ENCODE data around the gene VAV2. TPM values are rescaled to one million over a fixed set of nuclear protein-coding genes. Genes with fewer than 3 reads are reported as not detected.

The VAV2 gene
- polyA plus RNA-seq, 1 experiment = 9.0 TPM

GRCh38 chr9:133886563-133887501 is 105.3 kb downstream of the VAV2 start:
- H3K4me3 ChIP-seq (ENCODE audit: low read depth, low read length) = no peak overlapping the region
- no peak overlapping the region for H3K27ac ChIP-seq (ENCODE audit: low read depth, low read length)
- ChIA-PET CTCF (no interaction called here), POLR2A (no interaction called here)
- no peaks in the 10 kb centered on the region for H3K27me3 ChIP-seq (ENCODE audit: control insufficient read depth, insufficient read depth, low read length)
- no peak for TF ChIP-seq CTCF (IDR thresholded peaks at IDR 0.05; ENCODE audit: low read depth, low read length)
- H3K9me3 ChIP-seq (ENCODE audit: control insufficient read depth, insufficient read depth, low read length) = no peaks in the 10 kb centered on the region; the same call in none of the 2 replicates
- no peak for DNase-seq (ENCODE audit: low read depth, low spot score)

- no peaks in the 10 kb centered on the region; the same call in 1 of the 2 replicates for H3K9me3 ChIP-seq (ENCODE audit: control insufficient read depth, insufficient read depth, low read length)
- DNase-seq (ENCODE audit: low read depth, low spot score) = no peak
- H3K4me3 ChIP-seq (ENCODE audit: low read depth, low read length) = no peak overlapping the region
- H3K27me3 ChIP-seq (ENCODE audit: control insufficient read depth, insufficient read depth, low read length) = no peaks in the 10 kb centered on the region
- H3K27ac ChIP-seq (ENCODE audit: low read depth, low read length) = no peak overlapping the region
- CTCF ChIA-PET = interaction anchor here (0.5 kb wide), 1 partner anchor 159 kb away, joined by 3 read pairs; no protein-coding TSS in a partner anchor
- no peak for TF ChIP-seq CTCF (IDR thresholded peaks at IDR 0.05; ENCODE audit: low read depth, low read length)
- POLR2A ChIA-PET = no interaction called here
These were observed 107.0 kb downstream of the VAV2 start for GRCh38 chr9:133884907-133885744.

- ChIA-PET CTCF (no interaction called here), POLR2A (no interaction called here)
- Histone ChIP-seq H3K27me3 (ENCODE audit: control insufficient read depth, insufficient read depth, low read length) (no peaks in the 10 kb centered on the region), H3K4me3 (ENCODE audit: low read depth, low read length) (no peak overlapping the region), H3K9me3 (ENCODE audit: control insufficient read depth, insufficient read depth, low read length) (no peaks in the 10 kb centered on the region; the same call in 1 of the 2 replicates), H3K27ac (ENCODE audit: low read depth, low read length) (no peak overlapping the region)
- no peak for TF ChIP-seq CTCF (IDR thresholded peaks at IDR 0.05; ENCODE audit: low read depth, low read length)
- no peak for DNase-seq (ENCODE audit: low read depth, low spot score)
These were observed 109.0 kb downstream of the VAV2 start for GRCh38 chr9:133882849-133883755.

GRCh38 chr9:133881671-133882381 is 110.3 kb downstream of the VAV2 start:
- ChIA-PET POLR2A (no interaction called here), CTCF (no interaction called here)
- no peak for TF ChIP-seq CTCF (IDR thresholded peaks at IDR 0.05; ENCODE audit: low read depth, low read length)
- Histone ChIP-seq H3K4me3 (ENCODE audit: low read depth, low read length) (no peak overlapping the region), H3K27ac (ENCODE audit: low read depth, low read length) (no peak overlapping the region), H3K9me3 (ENCODE audit: control insufficient read depth, insufficient read depth, low read length) (no peaks in the 10 kb centered on the region; the same call in 1 of the 2 replicates), H3K27me3 (ENCODE audit: control insufficient read depth, insufficient read depth, low read length) (no peaks in the 10 kb centered on the region)
- no peak for DNase-seq (ENCODE audit: low read depth, low spot score)
